IMR-90 (cell line): ENCODE measurements around the gene B3GAT2. TPM values are rescaled to one million over a fixed set of nuclear protein-coding genes. Genes with fewer than 3 reads are reported as not detected.

Experiments used
- ATAC-seq: fragments of 200-7000 bp; cut with Tn5 transposase; 2 replicates; pipeline ENCODE4 v1.9.1; 2020; ENCODE audit warnings: low read depth, mild to moderate bottlenecking, moderate library complexity
- BruUV-seq: library from RNA; stranded (reverse); fragments of 400-500 nt; replicated peaks from 2 replicates; lab custom pipeline; 2021; lab: Mats Ljungman, UMichigan
- CTCF ChIA-PET: fragments of 300-600 bp; formaldehyde crosslinking; extraction: SDS; loops from one replicate; lab custom pipeline; 2021; ENCODE audit warnings: antibody characterized with exemption; lab: Yijun Ruan, JAX
- POLR2A ChIA-PET: fragments of 300-600 bp; sonication (Branson Sonifier 250); formaldehyde crosslinking; loops from one replicate; lab custom pipeline; 2022; ENCODE audit warnings: antibody characterized with exemption; ENCODE audit not compliant: unreplicated experiment; lab: Charles Lee
- DNase-seq: peaks from one replicate; pipeline ENCODE4 v3.0.0; 2013
- H2AFZ ChIP-seq: replicated peaks from 2 replicates; pipeline ENCODE3; 2013; ENCODE audit warnings: low read length, mild to moderate bottlenecking; ENCODE audit not compliant: poor library complexity
- H2AK5ac ChIP-seq: 2 replicates; pipeline ENCODE4 v1.6.1; 2013; ENCODE audit warnings: low read depth, low read length, inconsistent platforms
- H2AK9ac ChIP-seq: replicated peaks from 2 replicates; pipeline ENCODE3; 2013; ENCODE audit warnings: mild to moderate bottlenecking, low read depth, low read length, moderate library complexity; ENCODE audit not compliant: poor library complexity
- H2BK120ac ChIP-seq: 2 replicates; pipeline ENCODE4 v1.6.1; 2013; ENCODE audit warnings: low read depth, low read length, inconsistent platforms
- H2BK15ac ChIP-seq: 3 replicates; pipeline ENCODE4 v1.6.1; 2013; ENCODE audit warnings: low read depth, low read length, inconsistent platforms
- H2BK20ac ChIP-seq: 2 replicates; pipeline ENCODE4 v1.6.1; 2013; ENCODE audit warnings: low read depth, mild to moderate bottlenecking, inconsistent platforms, low read length, moderate library complexity
- H2BK5ac ChIP-seq: 2 replicates; pipeline ENCODE4 v1.6.1; 2013; ENCODE audit warnings: mild to moderate bottlenecking, low read depth, low read length, inconsistent platforms; ENCODE audit not compliant: poor library complexity, severe bottlenecking
- H3K14ac ChIP-seq: replicated peaks from 2 replicates; pipeline ENCODE4 v1.6.1; 2013; ENCODE audit warnings: low read depth, low read length, inconsistent platforms
- H3K18ac ChIP-seq: 2 replicates; pipeline ENCODE4 v1.6.1; 2013; ENCODE audit warnings: low read depth, low read length, control low read depth
- H3K23ac ChIP-seq: 2 replicates; pipeline ENCODE4 v1.6.1; 2013; ENCODE audit warnings: low read depth, low read length, inconsistent platforms
- H3K27ac ChIP-seq: 2 replicates; pipeline ENCODE4 v1.5.1; 2013; ENCODE audit warnings: mild to moderate bottlenecking, control low read depth, low read length; ENCODE audit not compliant: insufficient read depth
- H3K27me3 ChIP-seq: 2 replicates; pipeline ENCODE4 v1.6.1; 2013; ENCODE audit warnings: low read length; ENCODE audit not compliant: control insufficient read depth, insufficient read depth
- H3K36me3 ChIP-seq: 2 replicates; pipeline ENCODE4 v1.6.1; 2013; ENCODE audit warnings: low read length, mixed read lengths; ENCODE audit not compliant: control insufficient read depth, insufficient read depth
- H3K4ac ChIP-seq: 2 replicates; pipeline ENCODE4 v1.6.1; 2013; ENCODE audit warnings: low read depth, low read length, inconsistent platforms
- H3K4me1 ChIP-seq: 2 replicates; pipeline ENCODE4 v1.6.1; 2013; ENCODE audit warnings: low read length, mixed read lengths; ENCODE audit not compliant: control insufficient read depth, insufficient read depth
- H3K4me2 ChIP-seq: 2 replicates; pipeline ENCODE4 v1.6.1; 2013; ENCODE audit warnings: low read depth, mild to moderate bottlenecking, control low read depth, low read length, moderate library complexity
- H3K4me3 ChIP-seq: 2 replicates; pipeline ENCODE4 v1.5.1; 2013; ENCODE audit warnings: low read depth, mild to moderate bottlenecking, control low read depth, low read length, moderate library complexity; ENCODE audit not compliant: insufficient read depth
- H3K56ac ChIP-seq: 2 replicates; pipeline ENCODE4 v1.6.1; 2013; ENCODE audit warnings: low read length, inconsistent platforms; ENCODE audit not compliant: insufficient read depth; ENCODE audit errors: extremely low read depth
- H3K79me1 ChIP-seq, 2 experiments: 2 replicates each; pipeline ENCODE4 v1.6.1; 2013; ENCODE audit warnings: low read length in 2 of 2, inconsistent platforms in 1 of 2, low read depth in 1 of 2
- H3K9ac ChIP-seq: 2 replicates; pipeline ENCODE4 v1.6.1; 2013; ENCODE audit warnings: low read depth, low read length, control low read depth
- H3K9me1 ChIP-seq: 2 replicates; pipeline ENCODE4 v1.6.1; 2013; ENCODE audit warnings: low read length, inconsistent platforms; ENCODE audit not compliant: insufficient read depth
- H3K9me3 ChIP-seq: 2 replicates; pipeline ENCODE4 v1.6.1; 2013; ENCODE audit warnings: low read length; ENCODE audit not compliant: control insufficient read depth, insufficient read depth
- H4K20me1 ChIP-seq: 2 replicates; pipeline ENCODE4 v1.6.1; 2013; ENCODE audit warnings: low read length, inconsistent platforms; ENCODE audit not compliant: insufficient read depth
- H4K5ac ChIP-seq: 2 replicates; pipeline ENCODE4 v1.6.1; 2013; ENCODE audit warnings: mild to moderate bottlenecking, low read depth, low read length, control low read depth
- H4K8ac ChIP-seq, 2 experiments: 2 replicates each; pipeline ENCODE4 v1.6.1; 2013; ENCODE audit warnings: low read depth in 2 of 2, low read length in 2 of 2, control low read depth in 1 of 2, inconsistent platforms in 1 of 2
- H4K91ac ChIP-seq: 2 replicates; pipeline ENCODE4 v1.6.1; 2013; ENCODE audit warnings: low read depth, low read length, inconsistent platforms; ENCODE audit not compliant: insufficient read depth
- BHLHE40 ChIP-seq: fragments of 150-350 bp; IDR thresholded peaks from 2 replicates; pipeline ENCODE4 v1.6.1; 2016; ENCODE audit warnings: mild to moderate bottlenecking, low read depth, low read length
- CEBPB ChIP-seq: IDR thresholded peaks from 2 replicates; pipeline ENCODE4 v1.6.1; 2012; ENCODE audit warnings: low read depth, low read length, improper control_type of control experiment
- CHD1 ChIP-seq: IDR thresholded peaks from 2 replicates; pipeline ENCODE4 v1.6.1; 2012; ENCODE audit warnings: low read depth, low read length, improper control_type of control experiment
- CTCF ChIP-seq: conservative IDR thresholded peaks from 2 replicates; pipeline ENCODE4 v1.5.1; 2012; ENCODE audit warnings: mild to moderate bottlenecking, low read depth, low read length, improper control_type of control experiment
- FOS ChIP-seq: fragments of 150-350 bp; IDR thresholded peaks from 2 replicates; pipeline ENCODE4 v1.6.1; 2016; ENCODE audit warnings: low read depth, low read length
- MAFK ChIP-seq: IDR thresholded peaks from 2 replicates; pipeline ENCODE4 v1.6.1; 2012; ENCODE audit warnings: low read depth, low read length, improper control_type of control experiment
- MAZ ChIP-seq: IDR thresholded peaks from 2 replicates; pipeline ENCODE4 v1.6.1; 2012; ENCODE audit warnings: low read depth, mild to moderate bottlenecking, low read length, improper control_type of control experiment, moderate library complexity, borderline replicate concordance
- MXI1 ChIP-seq: IDR thresholded peaks from 2 replicates; pipeline ENCODE4 v1.6.1; 2012; ENCODE audit warnings: low read depth, mild to moderate bottlenecking, low read length, moderate library complexity, borderline replicate concordance
- NFE2L2 ChIP-seq: fragments of 150-350 bp; IDR thresholded peaks from 2 replicates; pipeline ENCODE4 v1.6.1; 2016; ENCODE audit warnings: low read depth, mild to moderate bottlenecking, low read length
- POLR2A ChIP-seq: IDR thresholded peaks from 2 replicates; pipeline ENCODE4 v1.6.1; 2012; ENCODE audit warnings: mild to moderate bottlenecking, low read depth, low read length
- RAD21 ChIP-seq: IDR thresholded peaks from 2 replicates; pipeline ENCODE4 v1.6.1; 2012; ENCODE audit warnings: low read length, improper control_type of control experiment
- RCOR1 ChIP-seq: IDR thresholded peaks from 2 replicates; pipeline ENCODE4 v1.6.1; 2012; ENCODE audit warnings: mild to moderate bottlenecking, low read length, improper control_type of control experiment; ENCODE audit not compliant: insufficient replicate concordance
- RFX5 ChIP-seq: IDR thresholded peaks from 2 replicates; pipeline ENCODE4 v1.8.0; 2012; ENCODE audit warnings: low read depth, mild to moderate bottlenecking, low read length, moderate library complexity
- SMC3 ChIP-seq: fragments of 150-350 bp; IDR thresholded peaks from 2 replicates; pipeline ENCODE4 v1.6.1; 2016; ENCODE audit warnings: low read depth, mild to moderate bottlenecking, antibody characterized with exemption, low read length, moderate library complexity
- dilution Hi-C: fragments of 300-500 bp; cut with HindIII; formaldehyde crosslinking; loops from one replicate; pipeline ENCODE4 v1.14.3; 2018; ENCODE audit warnings: low sequenced_read_pairs; ENCODE audit not compliant: unreplicated experiment
- in situ Hi-C: fragments of 300-500 bp; cut with MboI; formaldehyde crosslinking; loops from 3 replicates; pipeline ENCODE4 v1.14.3; 2019; ENCODE audit warnings: low sequenced_read_pairs, inconsistent platforms, mixed read lengths
- intact Hi-C: fragments of 100-400 bp; cut with micrococcal nuclease; formaldehyde crosslinking; loops from 2 replicates; pipeline ENCODE4 v1.10.0; 2022
- polyA plus RNA-seq, 3 experiments: library from polyadenylated mRNA; depleted of rRNA; stranded (reverse); fragments of >200 nt; gene quantifications; 2 replicates each; pipeline ENCODE4 v1.2.3, GENCODE V29; 2012; ENCODE audit warnings: low replicate concordance in 1 of 3
- total RNA-seq: library from RNA; depleted of rRNA; stranded (reverse); fragments of >200 nt; gene quantifications from 2 replicates; pipeline ENCODE4 v1.2.3, GENCODE V29; 2012
- TF ChIP-seq, protein P1 (sequence below): fragments of 150-350 bp; IDR thresholded peaks from 2 replicates; pipeline ENCODE4 v1.6.1; 2017; ENCODE audit warnings: mild to moderate bottlenecking, antibody characterized with exemption, low read length, low read depth
- TF ChIP-seq, protein P2 (sequence below): fragments of 150-350 bp; IDR thresholded peaks from 2 replicates; pipeline ENCODE4 v1.6.1; 2016; ENCODE audit warnings: low read depth, mild to moderate bottlenecking, low read length, moderate library complexity, borderline replicate concordance

The B3GAT2 gene
- total and polyA plus RNA-seq, 2 of the 4 experiments (the other 2 are of a cell fraction), result 0.02 TPM; not detected in 1

- POLR2A ChIA-PET, result no interaction called here
- H3K23ac ChIP-seq, result no peak overlapping the region
- H3K14ac ChIP-seq, result no peak overlapping the region
- no peak overlapping the region for H2BK20ac ChIP-seq
- no peaks in the 10 kb centered on the region for H3K79me1 ChIP-seq
- H4K8ac ChIP-seq, result no peak overlapping the region
- no peak overlapping the region for H3K56ac ChIP-seq
- H3K27me3 ChIP-seq, result no peaks in the 10 kb centered on the region
- H3K4me1 ChIP-seq, result peaks cover 4% of the 10 kb centered on the region; the same call in 1 of the 2 replicates
- peak overlapping the region; percentile 24; the same call in 1 of the 2 replicates for H4K5ac ChIP-seq
- TF ChIP-seq RAD21, result no peak
- no peak for TF ChIP-seq BHLHE40
- TF ChIP-seq FOS, result no peak
- no peak for TF ChIP-seq SMC3
- no peak for TF ChIP-seq CEBPB
- no peak for TF ChIP-seq CHD1
- TF ChIP-seq MAZ, result no peak
- no peak for TF ChIP-seq NFE2L2
- no peak for TF ChIP-seq CTCF
- TF ChIP-seq, protein P1, sequence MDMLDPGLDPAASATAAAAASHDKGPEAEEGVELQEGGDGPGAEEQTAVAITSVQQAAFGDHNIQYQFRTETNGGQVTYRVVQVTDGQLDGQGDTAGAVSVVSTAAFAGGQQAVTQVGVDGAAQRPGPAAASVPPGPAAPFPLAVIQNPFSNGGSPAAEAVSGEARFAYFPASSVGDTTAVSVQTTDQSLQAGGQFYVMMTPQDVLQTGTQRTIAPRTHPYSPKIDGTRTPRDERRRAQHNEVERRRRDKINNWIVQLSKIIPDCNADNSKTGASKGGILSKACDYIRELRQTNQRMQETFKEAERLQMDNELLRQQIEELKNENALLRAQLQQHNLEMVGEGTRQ, result no peak
- no peak for TF ChIP-seq RFX5
- TF ChIP-seq, protein P2, sequence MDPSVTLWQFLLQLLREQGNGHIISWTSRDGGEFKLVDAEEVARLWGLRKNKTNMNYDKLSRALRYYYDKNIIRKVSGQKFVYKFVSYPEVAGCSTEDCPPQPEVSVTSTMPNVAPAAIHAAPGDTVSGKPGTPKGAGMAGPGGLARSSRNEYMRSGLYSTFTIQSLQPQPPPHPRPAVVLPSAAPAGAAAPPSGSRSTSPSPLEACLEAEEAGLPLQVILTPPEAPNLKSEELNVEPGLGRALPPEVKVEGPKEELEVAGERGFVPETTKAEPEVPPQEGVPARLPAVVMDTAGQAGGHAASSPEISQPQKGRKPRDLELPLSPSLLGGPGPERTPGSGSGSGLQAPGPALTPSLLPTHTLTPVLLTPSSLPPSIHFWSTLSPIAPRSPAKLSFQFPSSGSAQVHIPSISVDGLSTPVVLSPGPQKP, result no peak
- no peak for TF ChIP-seq POLR2A
- no peak for TF ChIP-seq MXI1
- TF ChIP-seq RCOR1, result no peak
- no peak for TF ChIP-seq MAFK
- DNase-seq (no peak), ATAC-seq (no peak)
- H2BK15ac ChIP-seq, result no peak overlapping the region
- BruUV-seq, result no TSS peak
- H4K20me1 ChIP-seq, result no peaks in the 10 kb centered on the region; the same call in 1 of the 2 replicates
- H2AFZ ChIP-seq, result no peak overlapping the region
- dilution Hi-C loops (no loop called here), intact Hi-C loops (no loop called here), in situ Hi-C loops (no loop called here)
- no peaks in the 10 kb centered on the region for H3K9me3 ChIP-seq
- H3K36me3 ChIP-seq, result 0 out of 2 replicates have a peak, but pooled peaks cover 1% of the 10 kb centered on the region
- H3K4ac ChIP-seq, result no peak overlapping the region
- no peak overlapping the region for H2AK9ac ChIP-seq
- H3K27ac ChIP-seq, result no peak overlapping the region
- no peak overlapping the region for H3K18ac ChIP-seq
- no peak overlapping the region for H4K91ac ChIP-seq
- CTCF ChIA-PET, result interaction anchor here (0.6 to 0.7 kb wide), 2 partner anchors 592 to 1994 kb away, joined by 3 to 4 read pairs; no protein-coding TSS in a partner anchor
- no peaks in the 10 kb centered on the region for H3K9me1 ChIP-seq
- no peak overlapping the region for H2BK120ac ChIP-seq
- no peak overlapping the region for H2BK5ac ChIP-seq
- no peak overlapping the region for H2AK5ac ChIP-seq
- H3K4me3 ChIP-seq, result no peak overlapping the region
- no peak overlapping the region for H3K9ac ChIP-seq
- H3K4me2 ChIP-seq, result no peak overlapping the region
These were observed 104.1 kb downstream of the B3GAT2 start for GRCh38 chr6:70852667-70853246.
